ENCODE measurements around the gene ZNF438.

ZNF438 gene

DNA sequence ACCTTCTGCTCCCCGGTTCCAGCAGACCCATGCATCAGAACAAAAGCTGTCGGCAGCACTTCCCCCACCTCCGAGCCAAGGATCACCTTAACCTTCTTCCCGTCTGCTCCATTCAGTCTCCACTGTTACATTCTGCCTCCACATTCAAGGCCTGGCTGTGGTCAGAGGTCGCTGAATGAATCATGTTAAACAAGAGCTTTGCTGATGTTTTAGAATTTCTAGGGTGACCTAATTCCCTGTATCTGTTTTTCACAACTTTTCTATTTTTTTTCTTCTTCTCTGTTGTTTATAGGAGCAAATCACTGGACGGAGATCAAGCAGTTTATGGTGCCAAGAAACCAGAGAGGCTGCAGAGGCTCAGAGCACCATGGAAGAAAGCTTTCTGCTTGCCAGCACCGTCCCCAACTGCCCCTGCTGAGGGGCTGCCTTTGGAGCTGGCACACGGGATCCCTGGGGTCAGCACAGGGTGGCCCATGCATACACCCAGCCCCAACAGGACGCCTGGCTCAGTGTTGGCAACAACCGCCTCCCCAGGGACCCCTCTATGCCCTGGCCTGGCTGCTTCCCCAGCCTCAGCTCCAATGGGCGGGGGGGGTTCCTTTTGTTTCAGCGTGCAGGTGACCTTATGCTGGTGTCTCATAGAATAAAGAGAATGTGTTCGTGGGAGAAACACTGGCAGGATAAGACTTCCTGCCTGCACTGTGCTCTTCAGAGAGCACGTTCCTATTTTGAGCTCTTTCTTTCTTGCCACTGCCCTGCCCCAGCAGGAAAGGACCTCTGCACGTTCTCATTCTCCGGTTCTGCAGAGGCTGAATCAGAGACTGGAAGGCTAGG, 219.4 kb downstream of the ZNF438 start:
- TF ChIP-seq, protein P1, sequence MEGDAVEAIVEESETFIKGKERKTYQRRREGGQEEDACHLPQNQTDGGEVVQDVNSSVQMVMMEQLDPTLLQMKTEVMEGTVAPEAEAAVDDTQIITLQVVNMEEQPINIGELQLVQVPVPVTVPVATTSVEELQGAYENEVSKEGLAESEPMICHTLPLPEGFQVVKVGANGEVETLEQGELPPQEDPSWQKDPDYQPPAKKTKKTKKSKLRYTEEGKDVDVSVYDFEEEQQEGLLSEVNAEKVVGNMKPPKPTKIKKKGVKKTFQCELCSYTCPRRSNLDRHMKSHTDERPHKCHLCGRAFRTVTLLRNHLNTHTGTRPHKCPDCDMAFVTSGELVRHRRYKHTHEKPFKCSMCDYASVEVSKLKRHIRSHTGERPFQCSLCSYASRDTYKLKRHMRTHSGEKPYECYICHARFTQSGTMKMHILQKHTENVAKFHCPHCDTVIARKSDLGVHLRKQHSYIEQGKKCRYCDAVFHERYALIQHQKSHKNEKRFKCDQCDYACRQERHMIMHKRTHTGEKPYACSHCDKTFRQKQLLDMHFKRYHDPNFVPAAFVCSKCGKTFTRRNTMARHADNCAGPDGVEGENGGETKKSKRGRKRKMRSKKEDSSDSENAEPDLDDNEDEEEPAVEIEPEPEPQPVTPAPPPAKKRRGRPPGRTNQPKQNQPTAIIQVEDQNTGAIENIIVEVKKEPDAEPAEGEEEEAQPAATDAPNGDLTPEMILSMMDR (IDR thresholded peaks at IDR 0.05; ENCODE audit: borderline replicate concordance, insufficient read depth, low read depth, low read length), result no peak
- no peak overlapping the region for H3K4me3 ChIP-seq (ENCODE audit: low read depth, low read length)

DNA sequence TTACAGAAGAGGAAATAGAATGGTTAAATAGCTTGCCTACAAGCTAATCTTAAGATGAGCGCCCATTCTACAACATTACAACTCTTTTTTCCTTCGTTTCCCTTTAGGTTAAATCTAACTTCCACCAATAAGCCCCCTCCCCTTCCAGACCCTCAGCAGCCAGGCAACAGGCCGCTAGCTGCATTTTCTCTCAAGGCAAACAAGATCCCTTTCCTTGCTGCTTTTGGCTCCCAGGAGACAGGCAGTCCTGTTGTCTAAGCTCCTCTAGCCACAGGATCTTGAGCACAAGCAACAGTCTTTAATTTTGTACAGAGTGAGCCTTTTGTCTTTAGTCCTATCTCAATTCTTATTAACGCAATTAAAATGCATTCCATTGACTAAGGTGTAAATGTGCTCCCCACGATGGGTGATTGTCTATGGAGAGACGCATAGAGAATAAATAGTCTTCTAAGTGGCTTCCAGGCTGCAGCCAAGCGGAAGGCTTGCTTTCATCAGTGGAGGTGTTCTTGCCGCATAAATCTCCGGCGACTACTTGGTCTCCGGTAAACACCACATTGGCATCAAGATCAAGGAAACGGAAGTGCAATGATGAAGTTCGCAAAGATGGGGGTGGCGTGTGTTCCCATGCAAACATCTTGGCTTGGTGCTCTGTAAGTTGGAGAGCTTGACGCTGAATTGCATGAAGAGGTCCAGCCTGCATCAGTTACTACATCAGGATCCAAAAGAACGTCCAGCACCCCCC, 220.2 kb downstream of the ZNF438 start:
- H3K4me3 ChIP-seq (ENCODE audit: low read depth, low read length), result no peak overlapping the region
- TF ChIP-seq, protein P1 (IDR thresholded peaks at IDR 0.05; ENCODE audit: borderline replicate concordance, insufficient read depth, low read depth, low read length), result no peak

DNA sequence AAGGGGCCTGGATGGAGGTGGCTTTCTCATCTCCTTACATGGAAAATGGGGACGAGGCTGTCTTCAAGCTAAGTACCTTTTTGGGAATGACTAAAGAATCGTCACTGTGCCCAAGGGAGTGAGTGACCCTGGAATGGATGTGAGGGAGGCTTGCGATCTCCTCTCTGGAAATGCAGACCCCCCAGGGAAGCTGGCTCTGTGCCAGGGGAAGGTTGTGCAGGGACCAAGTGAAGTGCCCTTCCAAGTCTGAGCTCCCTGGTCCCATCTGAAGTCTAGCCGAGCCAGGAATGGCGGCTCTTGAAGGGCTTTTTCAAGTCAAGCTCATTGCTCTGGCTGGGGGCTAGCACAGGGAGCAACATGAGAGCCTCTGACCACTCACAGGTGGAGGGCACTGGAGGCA, 221.2 kb downstream of the ZNF438 start:
- TF ChIP-seq, protein P1 (IDR thresholded peaks at IDR 0.05; ENCODE audit: borderline replicate concordance, insufficient read depth, low read depth, low read length), result no peak
- H3K4me3 ChIP-seq (ENCODE audit: low read depth, low read length), result no peak overlapping the region

GRCh38 chr10:30806850-30807249, 224.8 kb downstream of the ZNF438 start:
- H3K4me3 ChIP-seq (ENCODE audit: low read depth, low read length), result no peak overlapping the region
- TF ChIP-seq, protein P1 (IDR thresholded peaks at IDR 0.05; ENCODE audit: borderline replicate concordance, insufficient read depth, low read depth, low read length), result no peak

- no peak overlapping the region for H3K4me3 ChIP-seq (ENCODE audit: low read depth, low read length)
- TF ChIP-seq, protein P1 (IDR thresholded peaks at IDR 0.05; ENCODE audit: borderline replicate concordance, insufficient read depth, low read depth, low read length), result no peak
Observed at GRCh38 chr10:30805061-30805460, 226.6 kb downstream of the ZNF438 start.

DNA sequence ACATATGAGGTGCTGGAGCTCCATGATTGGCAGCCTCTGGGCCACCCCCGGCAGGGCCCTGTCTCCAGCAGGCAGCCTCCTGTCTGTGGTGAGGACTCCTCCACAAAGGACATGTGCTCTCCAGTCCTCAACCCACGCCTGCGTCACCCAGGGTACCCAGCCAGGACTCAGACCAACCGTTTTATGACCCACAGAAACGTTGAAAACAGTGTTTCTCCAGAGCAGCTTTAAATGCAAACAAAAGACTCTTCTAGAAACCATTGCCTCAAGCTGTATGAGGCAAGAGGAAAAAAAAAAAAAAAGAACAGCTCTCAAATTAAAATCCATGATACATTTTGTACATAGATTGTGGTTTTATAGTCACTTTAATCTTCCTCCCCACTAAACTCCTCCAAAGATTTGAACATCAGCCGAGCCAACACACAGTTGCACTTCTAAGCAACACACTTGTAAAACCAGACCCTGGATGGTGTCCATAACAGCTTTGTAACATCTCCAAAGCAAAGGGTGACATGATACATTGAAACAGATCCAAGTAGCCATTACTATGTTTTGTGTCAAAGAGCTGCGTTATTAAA, 227.1 kb downstream of the ZNF438 start:
- TF ChIP-seq, protein P1 (IDR thresholded peaks at IDR 0.05; ENCODE audit: borderline replicate concordance, insufficient read depth, low read depth, low read length), result no peak

More for the DNA sequence above, 227.1 kb downstream of the ZNF438 start:
- H3K4me3 ChIP-seq (ENCODE audit: low read depth, low read length), result no peak overlapping the region
